HepG2 (cell line): ENCODE data around the gene HRH2. TPM values are rescaled to one million over a fixed set of nuclear protein-coding genes. Genes with fewer than 3 reads are reported as not detected.

Experiments
- FOXK1 ChIP-seq: sonication (generic); formaldehyde crosslinking; IDR thresholded peaks from 2 replicates; pipeline ENCODE4 v1.4.0; 2020; ENCODE audit warnings: low read depth, missing genetic modification reagents, borderline replicate concordance
- HIVEP1 ChIP-seq: sonication (generic); formaldehyde crosslinking; IDR thresholded peaks from 2 replicates; pipeline ENCODE4 v1.4.0; 2020; ENCODE audit warnings: mild to moderate bottlenecking, missing genetic modification reagents
- HMGXB3 ChIP-seq: sonication (generic); formaldehyde crosslinking; IDR thresholded peaks from 2 replicates; pipeline ENCODE4 v1.4.0; 2020; ENCODE audit warnings: missing genetic modification reagents, borderline replicate concordance
- HNRNPLL ChIP-seq: fragments of 200-400 bp; formaldehyde crosslinking; IDR thresholded peaks from 2 replicates; pipeline ENCODE4 v1.6.1; 2017; ENCODE audit warnings: mild to moderate bottlenecking, low read depth, low read length; ENCODE audit not compliant: poor library complexity, severe bottlenecking
- MAX ChIP-seq: IDR thresholded peaks from 2 replicates; pipeline ENCODE4 v1.6.1; 2012; ENCODE audit warnings: inconsistent platforms
- NONO ChIP-seq, 2 experiments: fragments of 450-650 bp in 1 of 2; sonication (generic) in 1 of 2; formaldehyde crosslinking in 1 of 2; IDR thresholded peaks in 1 of 2; conservative IDR thresholded peaks in 1 of 2; 2 replicates each; pipeline versions ENCODE4 v1.6.1 to v1.8.0; 2017 to 2022; ENCODE audit warnings: mild to moderate bottlenecking in 1 of 2, missing genetic modification reagents in 1 of 2, moderate library complexity in 1 of 2
- RFX1 ChIP-seq: fragments of 450-650 bp; IDR thresholded peaks from 2 replicates; pipeline ENCODE4 v1.6.1; 2017
- SNAPC2 ChIP-seq: sonication (generic); formaldehyde crosslinking; IDR thresholded peaks from 2 replicates; pipeline ENCODE4 v1.8.1; 2022; ENCODE audit warnings: mild to moderate bottlenecking, missing genetic modification reagents
- TAF15 ChIP-seq: fragments of 200-400 bp; formaldehyde crosslinking; IDR thresholded peaks from one replicate; pipeline ENCODE4 v1.6.1; 2018; ENCODE audit warnings: mild to moderate bottlenecking, low read depth, low read length; ENCODE audit not compliant: poor library complexity, severe bottlenecking
- THAP11 ChIP-seq: IDR thresholded peaks from 2 replicates; pipeline ENCODE4 v1.6.1; 2016; ENCODE audit warnings: missing biosample characterization, missing genetic modification reagents
- XBP1 ChIP-seq: sonication (generic); formaldehyde crosslinking; IDR thresholded peaks from 2 replicates; pipeline ENCODE4 v1.5.0; 2020; ENCODE audit warnings: missing genetic modification reagents
- ZFY ChIP-seq: sonication (generic); formaldehyde crosslinking; IDR thresholded peaks from 2 replicates; pipeline ENCODE4 v1.4.0; 2020; ENCODE audit warnings: missing genetic modification reagents
- ZNF318 ChIP-seq: sonication (generic); formaldehyde crosslinking; IDR thresholded peaks from 2 replicates; pipeline ENCODE4 v1.4.0; 2020; ENCODE audit warnings: mild to moderate bottlenecking, missing genetic modification reagents
- ZNF7 ChIP-seq: IDR thresholded peaks from 2 replicates; pipeline ENCODE4 v1.6.1; 2016; ENCODE audit warnings: missing biosample characterization, missing genetic modification reagents
- polyA plus RNA-seq, 8 experiments: library from polyadenylated mRNA; depleted of rRNA in 3 of 8; stranded (reverse) in 7 of 8; unstranded in 1 of 8; fragments of >200 nt; fragmentation: Illumina TruSeq in 4 of 8; extraction: Trizol in 4 of 8; gene quantifications; 2 replicates each; pipeline versions ENCODE4 v1.2.1 to v1.2.3, GENCODE V29; 2011 to 2016; ENCODE audit warnings: low read depth in 4 of 8, missing spikeins in 1 of 8, mixed read lengths in 1 of 8; ENCODE audit not compliant: insufficient read depth in 1 of 8
- total RNA-seq, 5 experiments: library from RNA; depleted of rRNA; stranded (reverse); fragments of >200 nt; fragmentation: Illumina TruSeq; extraction: Trizol; gene quantifications; 2 replicates each; pipeline ENCODE4 v1.2.3, GENCODE V29; 2016; ENCODE audit warnings: low read depth in 1 of 5
- TF ChIP-seq, protein P1 (sequence below): sonication (generic); formaldehyde crosslinking; IDR thresholded peaks from 2 replicates; pipeline ENCODE4 v1.5.1; 2020; ENCODE audit warnings: mild to moderate bottlenecking, moderate library complexity, missing genetic modification reagents

The HRH2 gene
- total and polyA plus RNA-seq, 2 of the 13 experiments (the other 11 are each of a cell fraction or from before 2014, with no cell fraction given), result not detected

GRCh38 chr5:175729829-175730277 lies 72.0 kb downstream of the HRH2 start (continued):
- 0 out of 2 replicates have a peak, but pooled peaks have one; percentile 26 for TF ChIP-seq HMGXB3 (CRISPR knock-in tag)
- TF ChIP-seq ZFY (CRISPR knock-in tag), result no peak
- no peak for TF ChIP-seq HNRNPLL
- TF ChIP-seq TAF15, result no peak
- TF ChIP-seq SNAPC2, result no peak
- TF ChIP-seq, protein P1, sequence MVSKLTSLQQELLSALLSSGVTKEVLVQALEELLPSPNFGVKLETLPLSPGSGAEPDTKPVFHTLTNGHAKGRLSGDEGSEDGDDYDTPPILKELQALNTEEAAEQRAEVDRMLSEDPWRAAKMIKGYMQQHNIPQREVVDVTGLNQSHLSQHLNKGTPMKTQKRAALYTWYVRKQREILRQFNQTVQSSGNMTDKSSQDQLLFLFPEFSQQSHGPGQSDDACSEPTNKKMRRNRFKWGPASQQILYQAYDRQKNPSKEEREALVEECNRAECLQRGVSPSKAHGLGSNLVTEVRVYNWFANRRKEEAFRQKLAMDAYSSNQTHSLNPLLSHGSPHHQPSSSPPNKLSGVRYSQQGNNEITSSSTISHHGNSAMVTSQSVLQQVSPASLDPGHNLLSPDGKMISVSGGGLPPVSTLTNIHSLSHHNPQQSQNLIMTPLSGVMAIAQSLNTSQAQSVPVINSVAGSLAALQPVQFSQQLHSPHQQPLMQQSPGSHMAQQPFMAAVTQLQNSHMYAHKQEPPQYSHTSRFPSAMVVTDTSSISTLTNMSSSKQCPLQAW (CRISPR knock-in tag), result 0 out of 2 replicates have a peak, but pooled peaks have one; percentile 20
- no peak for TF ChIP-seq HIVEP1 (CRISPR knock-in tag)
- TF ChIP-seq NONO (IDR thresholded peaks at IDR 0.05), result no peak
- 0 out of 2 replicates have a peak, but pooled peaks have one; percentile 53 for TF ChIP-seq NONO (CRISPR knock-in tag; conservative IDR thresholded peaks at IDR 0.05)
- no peak for TF ChIP-seq XBP1 (CRISPR knock-in tag)
- 0 out of 2 replicates have a peak, but pooled peaks have one; percentile 53 for TF ChIP-seq ZNF318 (CRISPR knock-in tag)
- TF ChIP-seq ZNF7 (CRISPR knock-in tag), result no peak
- TF ChIP-seq MAX, result no peak; the same call in 1 of the 2 replicates
- TF ChIP-seq THAP11 (CRISPR knock-in tag), result 0 out of 2 replicates have a peak, but pooled peaks have one; percentile 28
- no peak for TF ChIP-seq RFX1
- 0 out of 2 replicates have a peak, but pooled peaks have one; percentile 34 for TF ChIP-seq FOXK1
